Stimulated activated CD4-positive, alpha-beta T cell treated with anti-CD3 and anti-CD28 coated beads, Interleukin-4, amount 100 ng/mL, for 1 hour (primary cell): ENCODE results near the gene LRP11.
"Not testable (repeated sequence)": the region's sequence is repeated elsewhere in the genome, so short reads cannot be mapped to it uniquely, and the experiment has no call there.

Experiments used
- DNase-seq: peaks from one replicate; pipeline ENCODE4 v3.0.0-alpha.2; 2020

LRP11 gene

GRCh38 chr6:149897855-149898744 lies 33.9 kb upstream of the LRP11 start, which contains the start of gene RAET1E:
RAET1E (minus strand) TSS chr6:149898113; CDS start chr6:149890901, 7,212 bp downstream.
- no peak for DNase-seq

GRCh38 chr6:149897015-149897697 lies 33.0 kb upstream of the LRP11 start:
- DNase-seq = no peak

GRCh38 chr6:149896491-149896890 lies 32.3 kb upstream of the LRP11 start:
- DNase-seq = no peak

GRCh38 chr6:149895833-149896271 lies 31.7 kb upstream of the LRP11 start:
- peak; percentile 8 for DNase-seq

GRCh38 chr6:149895048-149895590 lies 31.0 kb upstream of the LRP11 start:
- no peak for DNase-seq

- not testable (repeated sequence) for DNase-seq
These were observed 27.7 kb upstream of the LRP11 start for GRCh38 chr6:149891864-149892263.

GRCh38 chr6:149891259-149891658 lies 27.1 kb upstream of the LRP11 start:
- DNase-seq = no peak

GRCh38 chr6:149890629-149891045 lies 26.5 kb upstream of the LRP11 start:
- DNase-seq = no peak

GRCh38 chr6:149889326-149889725 lies 25.2 kb upstream of the LRP11 start:
- DNase-seq = no peak

- no peak for DNase-seq
These were observed 24.5 kb upstream of the LRP11 start for GRCh38 chr6:149888659-149889058.

- DNase-seq = no peak
These were observed 23.9 kb upstream of the LRP11 start for GRCh38 chr6:149888093-149888492.

GRCh38 chr6:149887343-149887742 lies 23.2 kb upstream of the LRP11 start:
- no peak for DNase-seq

- DNase-seq = no peak
These were observed 21.7 kb upstream of the LRP11 start for GRCh38 chr6:149885888-149886287.

- DNase-seq = no peak
These were observed 20.5 kb upstream of the LRP11 start for GRCh38 chr6:149884617-149885016.

GRCh38 chr6:149884215-149884614 lies 20.1 kb upstream of the LRP11 start:
- DNase-seq = no peak

- no peak for DNase-seq
These were observed 17.7 kb upstream of the LRP11 start for GRCh38 chr6:149881860-149882259.

GRCh38 chr6:149881066-149881766 lies 17.1 kb upstream of the LRP11 start:
- DNase-seq = no peak

GRCh38 chr6:149877659-149878058 lies 13.5 kb upstream of the LRP11 start:
- no peak for DNase-seq

- DNase-seq = no peak
These were observed 12.2 kb upstream of the LRP11 start for GRCh38 chr6:149876241-149876933.

GRCh38 chr6:149872233-149872632 lies 8.1 kb upstream of the LRP11 start:
- DNase-seq = no peak

- DNase-seq = no peak
These were observed 7.0 kb upstream of the LRP11 start for GRCh38 chr6:149871182-149871581.

GRCh38 chr6:149869275-149869892 lies 5.2 kb upstream of the LRP11 start:
- DNase-seq = no peak
